Measurements from ENCODE around the gene CHRNB2. TPM values are rescaled to one million over a fixed set of nuclear protein-coding genes. Genes with fewer than 3 reads are reported as not detected.

The CHRNB2 gene
- total RNA-seq, 1 experiment from 2014 or later = 0.21 TPM

DNA sequence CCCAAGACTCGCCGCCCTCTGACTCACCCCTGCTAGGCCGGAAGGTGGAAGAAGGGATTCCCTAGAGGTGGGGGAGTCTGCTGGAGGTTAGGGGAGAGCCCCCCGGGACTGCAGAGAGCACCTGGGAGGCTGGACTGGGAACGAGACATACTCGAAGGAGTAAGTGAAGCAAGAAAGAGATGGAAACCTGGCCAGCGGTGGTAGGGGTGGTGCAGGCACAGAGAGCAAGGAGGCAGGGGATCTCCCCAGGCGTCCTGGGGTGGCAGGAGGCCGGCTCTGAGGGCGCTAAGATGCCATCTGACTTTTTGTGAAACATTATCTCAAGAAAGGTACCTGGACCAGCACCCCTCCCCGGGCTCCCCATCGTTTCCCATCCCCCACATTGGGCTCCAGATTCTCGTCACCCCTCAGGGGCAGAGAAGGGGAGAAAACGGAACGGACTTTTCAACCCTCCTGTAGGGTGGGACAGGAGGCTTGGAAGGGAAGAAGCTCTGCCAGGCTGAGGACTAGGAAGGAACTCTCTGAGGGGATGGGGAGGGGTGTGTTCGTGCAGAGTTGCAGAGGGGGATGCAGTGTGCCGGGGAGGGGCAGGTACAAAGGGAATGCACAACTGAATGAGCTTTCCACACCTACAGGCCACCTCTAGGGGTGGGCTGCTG, 708 bp downstream of the CHRNB2 start:
- no peaks in the 10 kb centered on the region for H3K9me3 ChIP-seq (ENCODE audit: control insufficient read depth, insufficient read depth, low read depth, low read length)
- intact Hi-C loops (cut with micrococcal nuclease; ENCODE audit: unreplicated experiment) (loop anchor here (10.0 kb wide), 3 partner anchors 187 to 387 kb away; partner anchors contain the start of gene PBXIP1), in situ Hi-C loops (cut with HindIII; ENCODE audit: low pct_unique_long_range_greater_than_20kb, low sequenced_read_pairs) (no loop called here)
- H3K4me1 ChIP-seq (ENCODE audit: control insufficient read depth, insufficient read depth, low read length) = no peaks in the 10 kb centered on the region
- DNase-seq (ENCODE audit: low read depth, low spot score) = no peak
- no peaks in the 10 kb centered on the region for H3K36me3 ChIP-seq (ENCODE audit: control insufficient read depth, insufficient read depth, low read length)
- TF ChIP-seq POLR2AphosphoS5 (IDR thresholded peaks at IDR 0.05; ENCODE audit: low read depth, low read length) = no peak
- POLR2A ChIA-PET = interaction anchor here (0.6 kb wide), 1 partner anchor 627 kb away, joined by 4 read pairs; no protein-coding TSS in a partner anchor
- peak; percentile 39; the same call in 1 of the 2 replicates for ATAC-seq
- CTCF ChIA-PET = interaction anchor here (1.0 kb wide), 1 partner anchor 9 kb away, joined by 3 read pairs; no protein-coding TSS in a partner anchor
- H3K27me3 ChIP-seq (ENCODE audit: control insufficient read depth, insufficient read depth, low read length) = peaks cover 19% of the 10 kb centered on the region
- H3K4me3 ChIP-seq (ENCODE audit: low read depth in 2 of 2, low read length in 2 of 2) = peak overlapping the region; percentile 10 to 25; a peak in 2 of 4 replicates
- no peak overlapping the region for H3K27ac ChIP-seq (ENCODE audit: low read length)
- no TSS peak for BruUV-seq (replicated peaks)

DNA sequence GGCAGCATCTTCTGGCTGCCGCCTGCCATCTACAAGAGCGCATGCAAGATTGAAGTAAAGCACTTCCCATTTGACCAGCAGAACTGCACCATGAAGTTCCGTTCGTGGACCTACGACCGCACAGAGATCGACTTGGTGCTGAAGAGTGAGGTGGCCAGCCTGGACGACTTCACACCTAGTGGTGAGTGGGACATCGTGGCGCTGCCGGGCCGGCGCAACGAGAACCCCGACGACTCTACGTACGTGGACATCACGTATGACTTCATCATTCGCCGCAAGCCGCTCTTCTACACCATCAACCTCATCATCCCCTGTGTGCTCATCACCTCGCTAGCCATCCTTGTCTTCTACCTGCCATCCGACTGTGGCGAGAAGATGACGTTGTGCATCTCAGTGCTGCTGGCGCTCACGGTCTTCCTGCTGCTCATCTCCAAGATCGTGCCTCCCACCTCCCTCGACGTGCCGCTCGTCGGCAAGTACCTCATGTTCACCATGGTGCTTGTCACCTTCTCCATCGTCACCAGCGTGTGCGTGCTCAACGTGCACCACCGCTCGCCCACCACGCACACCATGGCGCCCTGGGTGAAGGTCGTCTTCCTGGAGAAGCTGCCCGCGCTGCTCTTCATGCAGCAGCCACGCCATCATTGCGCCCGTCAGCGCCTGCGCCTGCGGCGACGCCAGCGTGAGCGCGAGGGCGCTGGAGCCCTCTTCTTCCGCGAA, 3.8 kb downstream of the CHRNB2 start:
- TF ChIP-seq, protein P1, sequence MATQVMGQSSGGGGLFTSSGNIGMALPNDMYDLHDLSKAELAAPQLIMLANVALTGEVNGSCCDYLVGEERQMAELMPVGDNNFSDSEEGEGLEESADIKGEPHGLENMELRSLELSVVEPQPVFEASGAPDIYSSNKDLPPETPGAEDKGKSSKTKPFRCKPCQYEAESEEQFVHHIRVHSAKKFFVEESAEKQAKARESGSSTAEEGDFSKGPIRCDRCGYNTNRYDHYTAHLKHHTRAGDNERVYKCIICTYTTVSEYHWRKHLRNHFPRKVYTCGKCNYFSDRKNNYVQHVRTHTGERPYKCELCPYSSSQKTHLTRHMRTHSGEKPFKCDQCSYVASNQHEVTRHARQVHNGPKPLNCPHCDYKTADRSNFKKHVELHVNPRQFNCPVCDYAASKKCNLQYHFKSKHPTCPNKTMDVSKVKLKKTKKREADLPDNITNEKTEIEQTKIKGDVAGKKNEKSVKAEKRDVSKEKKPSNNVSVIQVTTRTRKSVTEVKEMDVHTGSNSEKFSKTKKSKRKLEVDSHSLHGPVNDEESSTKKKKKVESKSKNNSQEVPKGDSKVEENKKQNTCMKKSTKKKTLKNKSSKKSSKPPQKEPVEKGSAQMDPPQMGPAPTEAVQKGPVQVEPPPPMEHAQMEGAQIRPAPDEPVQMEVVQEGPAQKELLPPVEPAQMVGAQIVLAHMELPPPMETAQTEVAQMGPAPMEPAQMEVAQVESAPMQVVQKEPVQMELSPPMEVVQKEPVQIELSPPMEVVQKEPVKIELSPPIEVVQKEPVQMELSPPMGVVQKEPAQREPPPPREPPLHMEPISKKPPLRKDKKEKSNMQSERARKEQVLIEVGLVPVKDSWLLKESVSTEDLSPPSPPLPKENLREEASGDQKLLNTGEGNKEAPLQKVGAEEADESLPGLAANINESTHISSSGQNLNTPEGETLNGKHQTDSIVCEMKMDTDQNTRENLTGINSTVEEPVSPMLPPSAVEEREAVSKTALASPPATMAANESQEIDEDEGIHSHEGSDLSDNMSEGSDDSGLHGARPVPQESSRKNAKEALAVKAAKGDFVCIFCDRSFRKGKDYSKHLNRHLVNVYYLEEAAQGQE (IDR thresholded peaks at IDR 0.05; ENCODE audit: insufficient read depth in 1 of 2, low read depth in 2 of 2, low read length in 1 of 2) = no peak
- TF ChIP-seq POLR2AphosphoS5 (IDR thresholded peaks at IDR 0.05; ENCODE audit: low read depth, low read length) (no peak), TCF7L2 (IDR thresholded peaks at IDR 0.05; ENCODE audit: low read depth, low read length) (no peak), SIN3A (IDR thresholded peaks at IDR 0.05; ENCODE audit: borderline replicate concordance, insufficient read depth, low read depth, low read length) (no peak)
- TF ChIP-seq, protein P2, sequence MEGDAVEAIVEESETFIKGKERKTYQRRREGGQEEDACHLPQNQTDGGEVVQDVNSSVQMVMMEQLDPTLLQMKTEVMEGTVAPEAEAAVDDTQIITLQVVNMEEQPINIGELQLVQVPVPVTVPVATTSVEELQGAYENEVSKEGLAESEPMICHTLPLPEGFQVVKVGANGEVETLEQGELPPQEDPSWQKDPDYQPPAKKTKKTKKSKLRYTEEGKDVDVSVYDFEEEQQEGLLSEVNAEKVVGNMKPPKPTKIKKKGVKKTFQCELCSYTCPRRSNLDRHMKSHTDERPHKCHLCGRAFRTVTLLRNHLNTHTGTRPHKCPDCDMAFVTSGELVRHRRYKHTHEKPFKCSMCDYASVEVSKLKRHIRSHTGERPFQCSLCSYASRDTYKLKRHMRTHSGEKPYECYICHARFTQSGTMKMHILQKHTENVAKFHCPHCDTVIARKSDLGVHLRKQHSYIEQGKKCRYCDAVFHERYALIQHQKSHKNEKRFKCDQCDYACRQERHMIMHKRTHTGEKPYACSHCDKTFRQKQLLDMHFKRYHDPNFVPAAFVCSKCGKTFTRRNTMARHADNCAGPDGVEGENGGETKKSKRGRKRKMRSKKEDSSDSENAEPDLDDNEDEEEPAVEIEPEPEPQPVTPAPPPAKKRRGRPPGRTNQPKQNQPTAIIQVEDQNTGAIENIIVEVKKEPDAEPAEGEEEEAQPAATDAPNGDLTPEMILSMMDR (IDR thresholded peaks at IDR 0.05) = no peak
- Histone ChIP-seq H3K27me3 (ENCODE audit: control insufficient read depth, insufficient read depth, low read length) (peaks cover 15% of the 10 kb centered on the region), H3K9me3 (ENCODE audit: control insufficient read depth, insufficient read depth, low read depth, low read length) (no peaks in the 10 kb centered on the region), H3K27ac (ENCODE audit: low read length) (no peak overlapping the region), H3K36me3 (ENCODE audit: control insufficient read depth, insufficient read depth, low read length) (no peaks in the 10 kb centered on the region), H3K4me1 (ENCODE audit: control insufficient read depth, insufficient read depth, low read length) (no peaks in the 10 kb centered on the region), H3K4me3 (ENCODE audit: low read depth in 2 of 2, low read length in 2 of 2) (no peak overlapping the region)
- intact Hi-C loops (cut with micrococcal nuclease; ENCODE audit: unreplicated experiment) (no loop called here), in situ Hi-C loops (cut with HindIII; ENCODE audit: low pct_unique_long_range_greater_than_20kb, low sequenced_read_pairs) (no loop called here)
- ChIA-PET POLR2A (no interaction called here), CTCF (no interaction called here)
- no peak for ATAC-seq
- BruUV-seq (replicated peaks) = no TSS peak
- DNase-seq (ENCODE audit: low read depth, low spot score) = no peak

DNA sequence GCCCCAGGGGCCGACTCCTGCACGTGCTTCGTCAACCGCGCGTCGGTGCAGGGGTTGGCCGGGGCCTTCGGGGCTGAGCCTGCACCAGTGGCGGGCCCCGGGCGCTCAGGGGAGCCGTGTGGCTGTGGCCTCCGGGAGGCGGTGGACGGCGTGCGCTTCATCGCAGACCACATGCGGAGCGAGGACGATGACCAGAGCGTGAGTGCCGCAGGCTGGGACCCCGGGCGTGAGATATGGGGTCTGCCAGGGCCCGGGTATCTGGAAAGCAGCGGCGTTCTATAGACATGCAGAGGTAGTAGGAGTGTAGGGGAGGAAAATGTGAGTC, 4.3 kb downstream of the CHRNB2 start:
- Histone ChIP-seq H3K4me3 (ENCODE audit: low read depth in 2 of 2, low read length in 2 of 2) (no peak overlapping the region), H3K4me1 (ENCODE audit: control insufficient read depth, insufficient read depth, low read length) (no peaks in the 10 kb centered on the region), H3K9me3 (ENCODE audit: control insufficient read depth, insufficient read depth, low read depth, low read length) (no peaks in the 10 kb centered on the region), H3K36me3 (ENCODE audit: control insufficient read depth, insufficient read depth, low read length) (no peaks in the 10 kb centered on the region), H3K27me3 (ENCODE audit: control insufficient read depth, insufficient read depth, low read length) (peaks cover 10% of the 10 kb centered on the region), H3K27ac (ENCODE audit: low read length) (no peak overlapping the region)
- intact Hi-C loops (cut with micrococcal nuclease; ENCODE audit: unreplicated experiment) (no loop called here), in situ Hi-C loops (cut with HindIII; ENCODE audit: low pct_unique_long_range_greater_than_20kb, low sequenced_read_pairs) (no loop called here)
- no peak for ATAC-seq
- TF ChIP-seq, protein P2 (IDR thresholded peaks at IDR 0.05) = no peak
- TF ChIP-seq POLR2AphosphoS5 (IDR thresholded peaks at IDR 0.05; ENCODE audit: low read depth, low read length) (no peak), SIN3A (IDR thresholded peaks at IDR 0.05; ENCODE audit: borderline replicate concordance, insufficient read depth, low read depth, low read length) (no peak), TCF7L2 (IDR thresholded peaks at IDR 0.05; ENCODE audit: low read depth, low read length) (no peak)
- TF ChIP-seq, protein P1 (IDR thresholded peaks at IDR 0.05; ENCODE audit: insufficient read depth in 1 of 2, low read depth in 2 of 2, low read length in 1 of 2) = no peak
- ChIA-PET CTCF (no interaction called here), POLR2A (no interaction called here)
- DNase-seq (ENCODE audit: low read depth, low spot score) = no peak
- BruUV-seq (replicated peaks) = no TSS peak

Measured in Panc1 (cell line).